Epidermal melanocyte (primary cell): ENCODE data around the gene KCNAB1.
"Not testable (repeated sequence)": the region's sequence is repeated elsewhere in the genome, so short reads cannot be mapped to it uniquely, and the experiment has no call there.

Experiments
- DNase-seq: peaks from one replicate; pipeline ENCODE4 v3.0.0; 2011; ENCODE audit warnings: low spot score; ENCODE audit not compliant: insufficient read length

KCNAB1 gene

DNA sequence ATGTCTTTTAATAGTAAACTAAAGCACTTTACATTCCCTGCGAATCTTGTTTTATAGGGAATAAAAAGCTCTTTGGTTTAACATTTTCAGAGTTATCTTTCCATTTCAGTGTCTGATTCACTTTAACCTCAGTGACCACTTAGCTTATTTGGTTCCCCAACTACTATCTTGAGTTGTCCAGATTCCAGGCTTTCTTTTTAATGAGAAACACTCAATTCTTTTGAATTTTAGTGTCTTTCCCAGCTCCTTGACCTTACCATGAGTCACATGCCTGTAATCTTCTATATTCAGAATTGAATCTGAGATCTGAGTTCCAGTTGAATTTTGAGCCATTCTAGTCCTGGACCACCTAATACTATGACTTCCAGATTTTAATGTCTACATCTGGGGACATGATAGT is 144.4 kb downstream of the KCNAB1 start:
- no peak for DNase-seq

GRCh38 chr3:156271508-156271907 is 151.1 kb downstream of the KCNAB1 start:
- DNase-seq: no peak

DNA sequence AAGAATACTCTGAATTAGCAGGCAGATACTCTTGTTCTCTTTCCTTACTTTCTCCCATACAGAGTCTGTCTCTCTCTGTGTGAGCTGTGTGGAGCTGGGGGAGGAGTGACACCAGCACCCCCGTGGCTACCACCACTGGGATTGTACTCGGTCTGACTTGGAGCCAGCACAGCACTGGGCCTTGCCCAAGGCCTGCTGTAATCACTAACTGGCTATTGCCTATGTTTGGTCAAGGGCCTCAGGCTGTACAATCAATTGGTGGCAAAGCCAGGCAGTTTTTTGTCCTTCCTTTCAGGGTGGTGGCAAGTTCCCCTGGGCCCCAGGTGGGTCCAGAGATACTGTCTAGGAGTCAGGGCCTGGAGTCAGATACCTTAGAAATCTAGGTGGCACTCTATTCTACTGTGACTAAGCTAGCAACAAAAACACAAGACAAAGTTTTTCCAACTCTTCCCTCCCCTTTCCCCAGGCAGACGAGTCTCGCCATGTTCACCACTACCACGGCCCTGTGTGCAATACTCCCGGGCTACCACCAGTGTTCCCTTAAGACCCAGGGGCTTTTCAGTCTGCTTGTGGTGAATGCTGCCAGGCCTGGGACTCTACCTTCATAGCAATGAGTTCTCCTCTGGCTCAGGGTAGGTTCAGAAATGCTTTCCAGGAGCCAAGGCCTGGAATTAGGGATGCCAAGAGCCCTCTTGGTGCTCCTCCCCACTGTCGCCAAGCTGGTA is 151.8 kb downstream of the KCNAB1 start:
- no peak for DNase-seq

DNA sequence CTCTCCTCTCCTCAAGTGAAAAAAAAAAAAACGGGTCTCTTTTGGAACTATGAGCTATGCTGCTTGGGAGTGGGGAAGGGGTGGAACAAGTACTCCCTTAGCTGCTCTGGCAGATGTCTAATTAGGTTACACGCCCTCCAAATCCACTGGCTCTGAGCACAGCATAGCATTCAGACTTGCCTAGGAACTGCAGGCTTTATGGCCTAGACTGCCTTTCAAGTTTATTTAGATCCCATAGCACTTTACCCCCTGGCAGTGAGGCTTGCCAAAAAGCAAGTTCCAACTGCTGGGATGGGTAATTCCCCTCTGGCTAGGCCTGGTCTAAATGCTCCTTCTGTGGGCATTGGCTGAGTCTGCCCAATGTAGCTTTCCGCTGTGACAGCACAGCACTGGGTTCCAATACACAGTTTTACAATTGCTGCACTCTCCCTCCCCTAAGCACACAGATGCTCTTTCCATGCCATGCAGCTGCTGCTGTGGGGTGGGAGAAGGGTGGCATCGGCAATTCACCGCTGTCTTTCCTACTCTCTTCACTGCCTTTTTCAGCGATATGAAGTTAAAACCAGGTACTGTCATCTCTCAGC is 152.8 kb downstream of the KCNAB1 start:
- DNase-seq: no peak

- no peak for DNase-seq
Measured at GRCh38 chr3:156274791-156275190, 154.4 kb downstream of the KCNAB1 start.

DNA sequence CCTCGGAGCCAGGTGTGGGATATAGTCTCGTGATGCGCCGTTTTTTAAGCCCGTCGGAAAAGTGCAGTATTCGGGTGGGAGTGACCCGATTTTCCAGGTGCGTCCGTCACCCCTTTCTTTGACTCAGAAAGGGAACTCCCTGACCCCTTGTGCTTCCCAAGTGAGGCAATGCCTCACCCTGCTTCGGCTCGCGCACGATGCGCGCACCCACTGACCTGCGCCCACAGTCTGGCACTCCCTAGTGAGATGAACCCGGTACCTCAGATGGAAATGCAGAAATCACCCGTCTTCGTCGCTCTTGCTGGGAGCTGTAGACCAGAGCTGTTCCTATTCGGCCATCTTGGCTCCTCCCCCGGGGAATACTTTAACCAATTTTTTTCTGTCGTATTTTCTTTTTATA is 164.3 kb downstream of the KCNAB1 start:
- not testable (repeated sequence) for DNase-seq

GRCh38 chr3:156285626-156286025 is 165.2 kb downstream of the KCNAB1 start:
- DNase-seq: no peak

DNA sequence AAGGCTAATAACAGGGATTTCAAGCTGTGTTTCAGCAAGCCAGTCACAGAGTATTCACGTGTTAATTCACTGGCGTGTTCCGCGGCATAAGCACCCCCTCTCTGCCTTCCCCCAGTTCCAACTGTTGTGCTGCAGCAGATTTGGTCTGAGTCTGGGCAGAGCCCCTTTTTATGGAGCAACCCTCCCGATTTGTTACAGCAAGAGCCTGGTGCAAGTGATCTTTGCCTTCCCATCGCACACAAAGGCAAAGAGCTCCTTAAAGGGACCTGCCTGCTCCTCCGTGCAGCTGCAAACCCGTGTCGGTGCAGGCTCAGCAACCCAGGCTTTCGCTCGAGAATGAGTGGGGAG is 170.5 kb downstream of the KCNAB1 start:
- DNase-seq: no peak

- DNase-seq: no peak
Measured at GRCh38 chr3:156291272-156292123, 171.1 kb downstream of the KCNAB1 start.

DNA sequence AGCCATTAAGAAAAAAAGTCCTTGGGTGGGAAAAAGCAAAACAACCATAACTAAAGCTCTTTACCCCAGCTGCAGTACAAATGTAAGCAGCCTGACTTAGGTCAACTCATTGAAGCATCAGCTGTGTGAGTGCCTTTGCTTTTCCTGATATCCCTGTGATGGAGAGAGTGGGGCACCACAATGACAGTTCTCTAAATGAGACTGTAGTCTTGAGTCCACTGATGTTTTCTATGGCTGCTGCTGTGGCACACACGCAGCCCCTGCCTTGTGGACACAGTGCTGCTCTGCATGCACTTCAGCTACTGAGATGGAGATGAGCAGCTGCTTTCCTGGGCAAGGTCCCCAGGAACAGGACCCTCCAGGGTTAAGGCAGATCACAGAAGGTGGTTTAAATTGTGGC is 173.2 kb downstream of the KCNAB1 start:
- DNase-seq: no peak

GRCh38 chr3:156297582-156297981 is 177.2 kb downstream of the KCNAB1 start:
- no peak for DNase-seq

GRCh38 chr3:156298014-156298413 is 177.6 kb downstream of the KCNAB1 start:
- DNase-seq: no peak

DNA sequence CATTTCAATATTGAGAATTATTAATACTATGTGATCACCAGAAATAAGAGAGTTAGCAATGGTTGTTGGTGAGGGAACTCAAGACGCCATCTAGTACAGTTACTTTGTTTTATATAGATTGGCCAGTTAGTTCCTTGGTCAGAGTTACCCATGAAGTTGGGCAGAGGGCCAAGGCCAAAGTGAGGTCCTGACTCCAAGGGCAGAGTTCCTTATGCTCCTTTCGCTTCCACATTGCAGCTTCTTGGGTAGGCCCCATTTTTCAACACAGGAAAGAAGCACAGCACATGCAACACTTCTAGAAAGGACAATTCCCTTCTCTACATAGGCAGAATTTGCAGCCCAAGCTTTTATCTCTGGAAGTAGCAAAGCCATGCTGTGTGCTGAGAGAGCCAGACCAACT is 178.6 kb downstream of the KCNAB1 start:
- DNase-seq: no peak

- no peak for DNase-seq
Measured at GRCh38 chr3:156299569-156299968, 179.2 kb downstream of the KCNAB1 start.

- DNase-seq: no peak
Measured at GRCh38 chr3:156300371-156300770, 180.0 kb downstream of the KCNAB1 start.

DNA sequence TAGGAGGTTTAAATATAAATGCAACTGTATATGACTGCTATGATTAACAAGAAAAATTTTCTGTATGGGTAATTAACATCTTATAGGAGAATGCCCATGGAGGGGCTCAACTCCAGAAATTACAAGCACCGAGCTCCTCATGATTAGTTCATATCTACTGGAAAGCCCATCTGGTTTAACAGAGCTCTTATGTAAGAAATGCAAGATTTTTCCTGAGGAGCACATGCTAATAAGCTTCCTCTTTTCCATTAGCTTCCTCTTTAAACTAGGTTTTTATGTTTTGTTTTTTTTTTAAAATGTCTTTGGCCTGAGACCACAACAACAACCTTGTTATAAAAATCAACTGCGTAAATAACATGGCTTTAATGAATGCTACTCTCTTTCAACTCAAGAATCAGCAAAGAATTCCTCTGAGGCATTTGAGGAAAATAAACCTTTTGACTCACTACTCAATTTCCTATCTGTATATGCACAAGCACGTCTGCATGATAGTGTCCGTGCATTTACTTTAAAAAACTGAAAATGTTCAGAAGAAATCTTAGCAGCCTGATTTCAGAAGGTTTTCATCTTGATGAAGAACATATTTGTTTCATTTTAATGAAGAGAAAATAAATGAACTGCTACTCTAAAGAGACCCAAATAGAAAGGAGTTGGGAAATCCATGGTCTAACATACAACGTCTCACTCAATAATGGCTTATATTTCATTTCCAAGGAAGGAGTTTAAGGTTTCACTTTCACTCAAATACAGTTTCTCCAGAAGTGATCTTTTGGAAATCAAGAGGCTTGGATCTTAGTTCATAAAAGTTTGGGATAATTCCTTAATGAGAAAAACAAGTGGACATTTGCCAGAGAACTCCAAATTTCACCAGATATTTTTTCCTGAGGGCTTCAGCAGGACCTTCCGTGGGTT is 180.8 kb downstream of the KCNAB1 start:
- DNase-seq: no peak

GRCh38 chr3:156303001-156303707 is 182.8 kb downstream of the KCNAB1 start:
- DNase-seq: no peak

GRCh38 chr3:156304406-156304805 is 184.0 kb downstream of the KCNAB1 start:
- no peak for DNase-seq

DNA sequence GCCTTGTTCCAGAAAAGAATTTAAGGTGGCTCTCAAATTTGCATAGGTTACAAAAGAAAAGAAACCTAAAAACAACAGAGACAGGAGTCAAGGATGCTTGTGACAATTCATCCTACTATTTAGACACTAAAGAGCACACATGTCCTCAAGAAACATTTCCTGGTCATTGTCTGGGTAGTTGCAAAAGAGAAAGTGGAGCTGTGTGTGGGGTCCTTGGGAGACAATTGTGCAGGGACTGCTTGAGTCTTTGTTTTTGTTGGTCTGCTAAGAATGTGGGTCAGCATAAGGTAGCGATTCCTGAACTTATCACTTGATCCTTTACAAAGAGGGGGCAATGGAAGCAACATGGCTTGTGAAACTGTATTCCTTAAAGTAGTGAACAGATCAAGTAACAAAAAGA is 185.3 kb downstream of the KCNAB1 start:
- DNase-seq: no peak

DNA sequence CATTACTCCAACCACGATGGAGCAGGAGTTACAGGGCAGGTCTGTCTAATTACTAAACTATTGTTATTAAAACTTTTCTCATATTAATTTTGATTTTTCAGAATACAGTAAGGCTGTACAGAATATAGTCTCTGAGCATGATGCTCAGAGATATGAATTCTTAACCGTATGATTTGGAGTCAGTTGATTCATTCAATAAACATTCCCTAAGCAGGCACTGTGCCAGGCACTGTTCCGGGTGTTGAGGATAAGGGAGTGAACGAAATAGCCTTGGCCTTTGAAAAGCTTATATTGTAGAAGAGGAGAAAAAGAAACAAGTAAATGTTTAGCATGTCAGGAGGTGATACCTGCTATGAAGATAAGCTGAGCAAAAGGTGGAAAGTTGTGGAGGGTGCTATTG is 187.3 kb downstream of the KCNAB1 start:
- no peak for DNase-seq

GRCh38 chr3:156311431-156311830 is 191.1 kb downstream of the KCNAB1 start:
- no peak for DNase-seq
